Retina (tissue), 1 donor: ENCODE data around the gene MAN1C1.
"Not testable (repeated sequence)": the region's sequence is repeated elsewhere in the genome, so short reads cannot be mapped to it uniquely, and the experiment has no call there.

Experiments used
- DNase-seq: peaks from one replicate; pipeline ENCODE4 v3.0.0-alpha.2; 2016

Gene MAN1C1

DNA sequence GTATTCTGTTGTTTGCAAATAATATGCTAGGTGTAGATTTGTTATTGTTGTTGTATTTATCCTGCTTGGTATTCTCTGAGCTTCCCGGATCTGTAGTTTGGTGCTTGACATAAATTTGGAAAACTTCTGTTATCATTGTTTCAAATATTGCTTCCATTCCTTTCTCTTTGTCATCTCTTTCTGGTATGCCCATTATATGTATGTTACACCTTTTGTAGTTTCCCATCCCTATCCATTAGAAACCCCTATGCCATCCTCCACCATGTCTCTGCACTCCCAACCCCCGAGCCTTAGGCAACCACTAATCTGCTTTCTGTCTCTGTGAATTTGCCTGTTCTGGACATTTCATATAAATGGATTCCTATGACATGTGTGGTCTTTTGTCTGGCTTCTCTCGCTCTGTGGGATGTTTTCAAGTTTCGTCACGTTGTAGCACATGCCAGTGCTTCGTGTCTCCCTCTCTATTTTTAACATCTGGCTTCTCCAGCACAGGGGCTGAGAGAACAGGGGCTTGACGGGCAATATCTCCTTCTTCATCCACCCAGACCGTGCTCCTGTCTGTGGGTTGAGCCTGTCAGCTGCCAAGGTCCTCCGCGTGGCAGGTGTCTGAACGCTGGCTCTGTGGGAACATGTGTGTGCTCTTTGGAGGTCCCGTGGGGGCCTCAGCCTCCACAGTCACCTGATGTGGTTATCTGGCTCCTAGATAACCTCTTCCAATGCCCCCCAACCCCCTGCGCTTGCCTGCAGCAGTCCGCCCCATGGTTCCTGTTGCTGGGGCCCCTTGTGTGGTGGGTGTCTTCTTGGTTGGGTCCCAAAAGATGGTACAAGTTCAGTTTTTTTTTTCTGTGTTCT lies 32.8 kb upstream of the MAN1C1 start:
- DNase-seq = no peak

DNA sequence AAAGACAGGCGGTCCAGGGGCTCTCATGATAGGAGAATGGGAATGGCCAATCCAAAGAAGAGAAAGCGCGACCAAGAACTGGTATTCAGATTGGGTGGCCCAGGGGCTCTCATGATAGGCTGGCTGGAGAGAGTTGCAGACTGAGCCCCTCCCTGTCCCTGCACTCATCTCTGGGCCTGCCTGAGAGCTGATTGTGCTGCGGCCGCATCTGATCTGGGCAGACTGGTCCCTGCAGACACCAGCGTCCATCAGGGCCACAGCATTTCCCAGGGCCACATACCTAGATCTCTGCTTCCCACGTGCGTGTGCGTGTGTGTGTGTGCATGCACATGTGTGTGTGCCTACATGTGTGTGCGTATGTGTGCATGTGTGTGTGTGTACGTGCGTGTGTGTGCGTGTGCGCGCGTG lies 30.4 kb upstream of the MAN1C1 start:
- DNase-seq = no peak

DNA sequence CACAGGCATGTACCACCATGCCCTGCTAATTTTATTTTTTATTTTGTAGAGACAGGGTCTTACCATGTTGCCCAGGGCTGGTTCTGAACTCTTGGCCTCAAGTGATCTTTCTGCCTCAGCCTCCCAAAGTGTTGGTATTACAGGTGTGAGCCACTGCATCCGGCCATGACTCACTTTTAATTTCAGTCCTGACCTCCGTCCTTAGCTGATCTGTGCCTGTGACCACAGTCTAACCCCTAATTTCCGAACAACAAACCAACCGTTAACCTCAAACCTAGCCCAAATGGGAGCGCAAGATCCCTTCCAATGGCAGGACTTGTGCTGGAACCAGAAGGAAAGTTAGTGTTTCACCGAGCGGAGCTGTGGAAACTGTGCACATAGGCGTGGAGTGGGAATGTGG lies 29.3 kb upstream of the MAN1C1 start:
- DNase-seq = no peak

DNA sequence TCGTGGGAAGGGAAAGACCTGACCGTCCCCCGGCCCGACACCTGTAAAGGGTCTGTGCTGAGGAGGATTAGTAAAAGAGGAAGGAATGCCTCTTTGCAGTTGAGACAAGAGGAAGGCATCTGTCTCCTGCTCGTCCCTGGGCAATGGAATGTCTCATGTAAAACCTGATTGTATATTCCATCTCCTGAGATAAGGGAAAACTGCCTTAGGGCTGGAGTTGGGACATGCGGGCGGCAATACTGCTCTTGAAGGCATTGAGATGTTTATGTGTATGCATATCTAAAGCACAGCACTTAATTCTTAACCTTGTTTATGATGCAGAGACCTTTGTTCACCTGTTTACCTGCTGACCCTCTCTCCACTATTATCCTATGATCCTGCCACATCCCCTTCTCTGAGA lies 28.4 kb upstream of the MAN1C1 start:
- DNase-seq = not testable (repeated sequence)

DNA sequence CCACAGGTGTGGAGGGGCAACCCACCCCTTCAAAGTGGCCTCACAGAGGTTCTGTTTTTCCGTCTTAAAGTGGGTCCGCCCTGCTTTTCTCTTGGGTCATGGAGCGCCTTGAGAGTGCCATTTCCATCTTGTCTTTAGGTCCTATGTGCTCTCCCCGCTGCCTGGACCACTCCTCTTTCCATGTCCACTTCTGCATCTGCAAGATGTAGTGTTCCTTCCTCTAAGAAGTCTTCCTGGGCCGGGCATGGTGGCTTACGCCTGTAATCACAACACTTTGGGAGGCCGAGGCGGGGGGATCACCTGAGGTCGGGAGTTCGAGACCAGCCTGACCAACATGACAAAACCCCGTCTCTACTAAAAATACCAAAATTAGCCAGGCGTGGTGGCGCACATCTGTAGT lies 27.8 kb upstream of the MAN1C1 start:
- DNase-seq = not testable (repeated sequence)

DNA sequence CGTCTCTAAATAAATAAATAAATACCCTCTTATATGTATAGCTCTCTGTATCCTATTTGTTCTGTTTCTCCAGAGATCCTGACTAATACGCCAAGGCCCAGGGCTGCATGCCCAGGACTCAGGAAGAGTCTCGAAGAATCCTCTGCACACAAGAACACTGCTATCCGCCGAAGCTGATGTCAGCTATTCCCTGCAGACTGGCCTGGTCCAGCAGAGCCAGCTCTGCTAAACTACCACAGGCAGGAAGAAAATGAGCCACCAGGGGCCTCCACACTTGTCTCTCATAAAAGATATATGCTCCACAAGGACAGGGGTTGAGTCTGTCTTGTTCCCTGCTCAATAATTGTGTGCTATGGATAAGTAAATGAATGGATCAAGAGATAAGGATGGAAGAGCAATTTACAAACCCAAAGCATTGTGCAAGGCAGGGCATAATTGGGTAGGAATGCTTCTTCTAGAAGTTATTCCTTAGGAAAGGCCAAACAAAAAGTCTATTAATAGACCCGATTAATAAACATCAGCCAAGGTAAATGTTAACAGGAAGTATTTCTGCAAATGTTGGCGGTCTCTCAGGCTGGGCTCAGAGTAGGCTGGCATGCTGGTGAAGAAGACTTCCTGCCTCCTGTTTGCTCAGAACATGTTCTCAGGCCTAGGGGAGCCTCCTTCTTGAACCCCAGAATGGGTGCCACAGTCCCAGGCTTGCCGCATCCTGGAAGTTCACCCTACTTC lies 26.3 kb upstream of the MAN1C1 start:
- no peak for DNase-seq

DNA sequence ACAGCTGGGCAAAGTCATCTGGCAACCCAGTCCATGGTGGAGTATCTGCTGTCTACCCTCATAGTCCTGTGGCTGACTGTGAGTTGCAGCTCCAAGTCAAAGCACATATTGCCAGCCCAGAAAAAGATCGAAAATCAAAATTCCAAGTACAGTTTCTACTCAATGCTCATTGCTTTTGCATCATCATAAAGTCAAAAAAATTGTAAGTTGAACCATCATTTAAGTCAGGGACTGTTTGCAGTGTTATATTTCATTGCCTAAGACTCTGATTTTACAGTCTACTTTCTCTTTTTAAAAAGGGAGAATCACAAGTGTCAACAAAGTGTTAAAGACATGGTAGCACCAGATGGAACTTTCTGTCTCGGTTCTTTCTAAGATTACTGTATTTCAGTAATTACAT lies 22.7 kb upstream of the MAN1C1 start:
- no peak for DNase-seq

DNA sequence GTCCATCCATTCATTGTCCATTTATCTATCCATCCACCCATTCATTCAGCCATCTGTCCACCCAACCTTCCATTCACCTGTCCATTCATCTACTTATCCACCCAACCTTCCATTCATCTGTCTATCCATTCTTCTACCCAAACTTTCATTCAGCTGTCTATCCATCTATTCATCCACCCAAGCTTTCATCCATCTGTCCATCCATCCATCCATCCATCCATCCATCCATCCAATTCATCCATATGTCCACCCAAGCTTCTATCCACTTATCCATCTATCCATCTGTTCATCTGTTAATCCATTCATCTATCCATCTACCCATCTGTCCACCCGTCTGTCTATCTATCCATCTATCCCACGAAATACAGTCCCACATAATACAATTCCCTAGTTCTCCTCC lies 21.6 kb upstream of the MAN1C1 start:
- no peak for DNase-seq

DNA sequence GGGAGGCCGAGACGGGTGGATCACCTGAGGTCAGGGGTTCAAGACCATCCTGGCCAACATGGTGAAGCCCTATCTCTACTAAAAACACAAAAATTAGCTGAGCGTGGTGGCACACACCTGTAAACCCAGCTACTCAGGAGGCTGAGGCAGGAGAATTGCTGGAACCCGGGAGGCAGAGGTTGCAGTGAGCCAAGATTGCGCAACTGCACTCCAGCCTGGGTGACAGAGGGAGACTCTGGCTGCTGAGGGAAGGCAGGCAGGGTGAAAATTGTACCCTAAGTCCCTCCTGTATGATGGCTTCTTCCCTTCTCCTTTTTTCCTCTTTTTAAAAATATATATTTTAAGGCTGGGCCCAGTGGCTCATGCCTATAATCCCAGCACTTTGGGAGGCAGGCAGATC lies 19.9 kb upstream of the MAN1C1 start:
- DNase-seq = not testable (repeated sequence)

DNA sequence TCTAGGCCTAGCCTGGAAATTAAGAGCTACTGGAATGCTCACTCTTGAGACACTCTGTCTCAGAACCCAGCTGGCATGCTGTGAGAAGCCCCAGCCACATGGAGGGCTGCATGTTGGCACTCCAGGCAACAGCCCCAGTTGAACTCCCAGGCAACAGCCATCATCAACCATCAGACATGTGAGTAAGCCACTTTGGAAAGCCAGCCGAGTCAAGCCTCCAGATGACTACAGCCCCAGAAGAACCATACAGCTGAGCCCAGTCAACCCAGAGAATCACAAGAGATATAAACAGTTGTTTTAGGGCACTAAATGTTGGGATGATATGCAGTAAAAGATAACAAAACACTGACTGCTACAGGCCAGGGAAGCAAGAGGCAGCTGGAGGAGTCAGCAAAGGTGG lies 17.7 kb upstream of the MAN1C1 start:
- no peak for DNase-seq

DNA sequence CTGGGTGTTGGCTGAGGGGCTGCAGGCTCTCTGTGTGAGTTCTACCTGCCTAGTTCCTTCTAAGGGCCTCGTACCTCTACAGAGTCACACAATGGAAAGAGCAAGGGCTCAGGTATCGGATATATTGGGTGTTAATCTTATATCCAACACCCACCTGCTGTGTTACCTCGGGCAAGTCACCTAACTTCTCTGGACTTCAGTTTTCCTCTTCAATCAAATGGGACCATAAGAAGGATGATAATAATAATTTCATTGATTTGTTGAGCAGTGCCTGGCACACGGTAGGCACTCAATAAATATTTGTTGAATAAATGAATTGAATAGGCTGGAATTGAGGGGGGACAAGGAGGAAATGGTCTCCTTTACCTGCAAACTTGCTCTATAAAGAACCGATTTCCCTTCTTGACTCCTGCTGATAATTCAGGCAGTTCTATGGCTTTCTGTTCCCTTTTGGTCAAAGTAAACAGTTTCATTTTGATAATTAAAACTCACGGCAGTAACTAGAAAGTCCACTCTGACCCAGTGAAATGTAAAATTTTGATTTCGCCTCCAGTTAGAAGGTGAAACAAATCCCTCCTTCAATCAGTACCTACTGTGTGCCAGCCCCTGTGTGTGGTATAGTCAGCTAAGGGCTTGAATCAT lies 16.5 kb upstream of the MAN1C1 start:
- no peak for DNase-seq

DNA sequence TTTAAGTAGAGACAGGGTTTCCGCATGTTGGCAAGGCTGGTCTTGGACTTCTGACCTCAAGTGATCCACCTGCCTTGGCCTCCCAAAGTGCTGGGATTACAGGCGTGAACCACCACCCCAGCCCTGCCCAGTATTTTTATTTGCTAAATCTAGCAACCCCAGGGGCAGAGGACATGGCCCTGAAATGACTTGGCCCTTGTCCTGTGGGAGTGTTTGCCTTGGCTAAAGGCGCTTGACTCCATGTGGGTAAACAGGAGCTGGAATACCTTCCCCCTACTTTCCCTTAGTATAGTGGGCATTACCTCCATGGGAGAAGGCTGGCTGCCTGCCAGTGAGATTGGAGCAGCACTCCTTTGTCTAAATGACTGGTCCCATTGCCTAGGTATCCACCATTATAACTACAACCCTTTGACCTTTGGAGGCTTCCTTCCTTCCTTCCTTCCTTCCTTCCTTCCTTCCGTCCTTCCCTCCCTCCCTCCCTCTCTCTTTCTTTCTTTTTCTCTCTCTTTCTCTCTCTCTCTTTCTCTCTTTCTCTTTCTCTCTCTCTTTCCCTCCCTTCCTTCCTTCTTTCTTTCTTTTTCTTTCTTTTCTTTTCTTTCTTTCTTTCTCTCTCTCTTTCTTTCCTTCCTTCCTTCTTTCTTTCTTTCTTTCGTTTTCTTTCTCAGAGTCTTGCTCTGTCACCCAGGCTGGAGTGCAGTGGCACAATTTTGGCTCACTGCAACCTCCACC lies 15.5 kb upstream of the MAN1C1 start:
- DNase-seq = not testable (repeated sequence)

DNA sequence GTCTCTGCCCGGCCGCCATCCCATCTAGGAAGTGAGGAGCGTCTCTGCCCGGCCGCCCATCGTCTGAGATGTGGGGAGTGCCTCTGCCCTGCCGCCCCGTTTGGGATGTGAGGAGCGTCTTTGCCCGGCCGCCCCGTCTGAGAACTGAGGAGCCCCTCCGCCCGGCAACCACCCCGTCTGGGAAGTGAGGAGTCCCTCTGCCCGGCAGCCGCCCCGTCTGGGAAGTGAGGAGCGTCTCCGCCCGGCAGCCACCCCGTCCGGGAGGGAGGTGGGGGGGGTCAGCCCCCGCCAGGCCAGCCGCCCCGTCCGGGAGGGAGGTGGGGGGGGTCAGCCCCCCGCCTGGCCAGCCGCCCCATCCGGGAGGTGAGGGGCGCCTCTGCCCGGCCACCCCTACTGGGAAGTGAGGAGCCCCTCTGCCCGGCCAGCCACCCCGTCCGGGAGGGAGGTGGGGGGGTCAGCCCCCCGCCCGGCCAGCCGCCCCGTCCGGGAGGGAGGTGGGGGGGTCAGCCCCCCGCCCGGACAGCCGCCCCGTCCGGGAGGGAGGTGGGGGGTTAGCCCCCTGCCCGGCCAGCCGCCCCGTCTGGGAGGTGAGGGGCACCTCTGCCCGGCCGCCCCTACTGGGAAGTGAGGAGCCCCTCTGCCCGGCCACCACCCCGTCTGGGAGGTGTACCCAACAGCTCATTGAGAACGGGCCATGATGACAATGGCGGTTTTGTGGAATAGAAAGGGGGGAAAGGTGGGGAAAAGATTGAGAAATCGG lies 12.6 kb upstream of the MAN1C1 start:
- not testable (repeated sequence) for DNase-seq

DNA sequence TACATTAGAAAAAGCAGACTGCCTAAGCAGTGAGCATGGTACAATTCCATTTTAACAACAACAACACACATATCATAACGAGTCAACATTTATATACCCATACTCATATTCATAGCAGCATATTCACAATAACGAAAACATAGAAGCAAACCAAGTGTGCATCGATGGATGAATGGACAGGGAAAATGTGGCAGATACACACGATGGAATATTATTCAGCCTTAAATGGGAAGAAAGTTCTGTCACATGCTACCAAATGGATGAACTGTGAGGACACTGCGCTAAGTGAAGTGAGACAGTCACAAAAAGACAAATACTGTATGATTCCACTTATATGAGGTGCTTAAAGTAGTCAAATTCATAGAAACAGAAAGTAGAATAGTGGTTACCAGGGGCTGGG lies 9.5 kb upstream of the MAN1C1 start:
- DNase-seq = no peak

DNA sequence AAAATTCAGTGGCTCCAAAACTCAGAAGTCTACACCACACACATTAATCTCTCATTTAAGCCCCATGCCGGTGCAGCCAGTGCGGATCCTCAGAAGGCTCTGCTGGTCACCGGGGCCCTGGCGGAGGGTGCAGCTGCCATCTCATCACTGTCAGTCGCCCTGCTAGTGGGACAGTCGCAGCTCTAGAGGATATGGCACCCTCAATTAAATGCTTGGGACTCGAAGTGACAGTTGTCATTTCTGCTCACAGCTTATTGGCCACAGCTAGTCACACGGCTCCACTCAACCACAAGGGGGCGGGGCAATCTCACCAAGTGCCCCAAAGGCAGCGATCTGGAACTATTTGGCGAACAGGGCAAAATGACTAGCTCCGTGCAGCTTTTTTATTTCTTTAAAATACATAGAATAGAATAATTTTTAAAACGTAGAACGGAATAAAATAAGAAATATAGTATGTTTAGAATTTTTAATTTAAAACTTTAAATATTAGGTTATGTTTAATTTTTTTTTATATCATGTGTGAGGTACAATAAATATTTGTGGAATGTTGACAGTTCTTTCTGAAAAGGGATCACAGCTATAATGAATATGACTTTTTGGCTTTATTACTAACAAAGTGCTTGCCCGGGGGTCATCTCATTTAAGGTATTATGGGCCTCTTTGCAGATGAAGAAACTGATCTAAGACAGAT lies 8.0 kb upstream of the MAN1C1 start:
- DNase-seq = peak; percentile 78

DNA sequence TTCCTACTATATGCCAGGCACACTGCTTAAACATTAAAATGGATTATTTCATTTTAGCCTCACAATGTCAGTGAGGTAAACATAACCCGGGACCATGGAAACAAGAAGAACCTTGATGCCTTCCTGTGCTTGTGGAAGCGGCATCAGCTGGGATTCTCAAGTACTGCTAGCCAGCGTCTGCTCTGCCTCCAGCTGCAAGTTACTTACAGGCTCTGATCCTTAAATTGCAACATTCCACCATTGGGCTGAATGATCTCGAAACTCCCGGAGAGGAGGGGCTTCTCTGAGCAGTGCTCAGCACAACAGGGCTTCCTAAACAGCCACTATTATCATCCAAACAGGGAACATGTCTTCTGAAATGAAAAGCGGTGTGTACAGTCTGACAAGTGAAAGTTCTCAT lies 6.7 kb upstream of the MAN1C1 start:
- no peak for DNase-seq

DNA sequence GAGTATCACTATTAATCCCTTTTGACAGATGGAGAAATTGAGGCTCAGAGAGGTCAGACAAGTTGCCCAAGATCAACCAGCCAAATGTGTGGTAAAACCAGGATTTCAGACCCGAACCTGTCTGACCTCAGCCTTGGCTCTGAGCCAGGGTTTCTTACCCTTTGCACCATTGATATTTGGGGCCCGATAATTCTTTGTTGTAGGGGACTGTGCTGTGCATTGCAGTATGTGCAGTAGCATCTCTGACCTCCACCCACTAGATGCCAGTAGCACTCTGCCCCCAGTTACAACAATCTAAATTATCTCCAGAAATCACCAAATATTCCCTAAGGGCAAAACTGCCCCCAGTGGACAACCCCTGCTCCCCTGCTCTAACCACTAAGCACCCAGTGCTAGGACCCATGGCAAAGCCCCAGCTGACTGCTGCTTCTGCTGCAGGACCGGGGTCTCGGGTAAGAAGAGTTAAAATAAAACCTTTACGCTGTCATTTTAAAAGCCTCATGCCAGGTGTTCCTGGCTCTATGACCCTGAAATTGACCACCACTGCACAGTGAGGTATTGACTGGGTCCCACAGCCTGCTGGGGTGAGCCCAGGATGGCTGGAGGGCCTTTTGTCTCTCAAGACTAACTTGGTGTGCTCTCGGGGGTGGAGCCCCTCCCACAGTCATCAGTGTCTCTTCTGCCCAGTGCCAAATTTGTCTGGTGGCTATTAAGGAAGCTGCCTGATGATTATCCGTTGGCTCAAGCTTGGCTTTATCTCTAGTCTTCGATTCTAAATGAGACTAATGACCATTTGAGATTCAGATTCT lies 5.6 kb upstream of the MAN1C1 start:
- DNase-seq = no peak

DNA sequence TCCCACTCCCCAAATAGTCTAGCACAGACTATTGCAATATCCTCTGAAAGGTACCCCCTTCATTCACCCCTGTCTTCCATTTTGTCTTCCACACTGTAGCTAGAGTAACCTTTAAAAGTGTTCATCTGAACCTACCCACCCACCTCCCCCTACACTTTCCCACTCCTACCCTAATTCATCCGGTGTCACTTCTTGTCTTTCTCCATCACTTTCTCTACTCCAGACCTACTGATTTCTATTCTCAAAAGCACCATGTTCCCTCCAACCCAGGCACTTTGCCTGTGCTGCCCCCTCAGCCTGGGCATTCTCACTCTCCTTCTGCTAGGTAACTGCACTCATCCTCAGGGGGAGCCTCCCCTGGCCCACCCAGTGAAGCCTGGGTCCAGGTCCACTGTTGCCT lies 4.7 kb upstream of the MAN1C1 start:
- no peak for DNase-seq

DNA sequence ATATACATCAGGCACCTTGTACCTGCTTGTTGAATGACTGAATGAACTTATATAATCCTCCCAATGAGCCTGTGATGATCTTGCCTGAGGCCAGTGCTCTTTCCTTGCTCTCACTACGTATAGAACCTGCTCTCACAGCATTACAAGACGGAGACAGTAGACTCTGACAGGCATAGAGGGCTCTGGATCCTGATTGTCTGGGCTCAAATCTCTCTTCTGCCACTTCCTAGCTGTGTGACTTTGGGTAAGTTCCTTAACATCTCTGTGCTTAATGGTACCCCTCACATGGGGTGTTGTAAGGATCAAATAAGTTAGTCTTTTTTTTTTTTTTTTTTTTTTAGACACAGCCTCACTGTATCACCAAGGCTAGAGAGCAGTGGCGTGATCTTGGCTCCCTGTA lies 4.2 kb upstream of the MAN1C1 start:
- DNase-seq = no peak

DNA sequence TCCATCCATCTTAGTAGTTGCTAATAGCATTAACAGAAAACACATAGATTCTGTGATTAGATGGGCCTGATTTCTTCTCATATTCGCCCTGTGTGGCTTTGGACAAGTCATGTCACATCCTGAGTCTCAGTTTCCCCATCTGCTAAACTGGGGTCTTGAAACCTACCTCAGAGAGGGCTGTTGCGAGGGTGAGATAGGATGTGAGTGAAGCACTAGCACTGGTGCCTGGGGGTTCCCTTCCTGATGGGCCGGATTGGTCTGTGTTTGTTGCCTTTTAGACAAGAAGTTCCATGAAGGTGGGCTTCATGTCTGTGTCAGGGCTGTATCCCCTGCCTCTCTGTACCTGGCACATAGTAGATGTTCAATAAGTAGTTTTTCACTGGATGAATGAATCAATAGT lies 3.5 kb upstream of the MAN1C1 start:
- no peak for DNase-seq
